ENCODE measurements around the gene CCR3. TPM values are rescaled to one million over a fixed set of nuclear protein-coding genes. Genes with fewer than 3 reads are reported as not detected.

Gene CCR3
- total RNA-seq, 4 donors from 2014 or later, result not detected

DNA sequence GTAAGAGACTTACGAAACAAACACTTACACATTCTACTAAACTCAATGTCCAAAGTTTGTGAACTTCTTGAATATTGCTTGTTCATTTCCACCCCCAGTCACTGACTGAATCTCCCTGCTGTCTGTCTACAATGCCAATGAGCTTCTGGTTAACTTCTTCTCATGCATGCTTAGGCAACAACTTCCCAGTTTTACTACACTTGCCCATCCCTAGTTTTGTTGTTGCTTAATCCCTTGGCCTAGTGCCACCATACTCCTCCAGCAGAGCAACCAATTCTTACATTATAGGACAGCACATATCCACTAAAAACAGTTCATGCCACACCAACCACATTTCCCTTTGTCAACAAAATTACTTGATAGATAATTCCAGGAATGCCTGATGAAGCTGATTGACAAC is 70.7 kb downstream of the CCR3 start:
- Histone ChIP-seq H3K27ac (peak overlapping the region in 1 of 4 donors; percentile 49), H3K36me3 (no peaks in the 10 kb centered on the region), H3K9me3 (no peaks in the 10 kb centered on the region), H3K27me3 (peaks cover 0 to 8% (median 0%) of the 10 kb centered on the region in 4 donors), H3K4me1 (peaks cover 0 to 19% (median 4%) of the 10 kb centered on the region in 3 donors), H3K4me3 (no peak overlapping the region)
- intact Hi-C loops (cut with DNase I), result no loop called here
- no peak for TF ChIP-seq POLR2A (IDR thresholded peaks at IDR 0.05)
- TF ChIP-seq, protein P1, sequence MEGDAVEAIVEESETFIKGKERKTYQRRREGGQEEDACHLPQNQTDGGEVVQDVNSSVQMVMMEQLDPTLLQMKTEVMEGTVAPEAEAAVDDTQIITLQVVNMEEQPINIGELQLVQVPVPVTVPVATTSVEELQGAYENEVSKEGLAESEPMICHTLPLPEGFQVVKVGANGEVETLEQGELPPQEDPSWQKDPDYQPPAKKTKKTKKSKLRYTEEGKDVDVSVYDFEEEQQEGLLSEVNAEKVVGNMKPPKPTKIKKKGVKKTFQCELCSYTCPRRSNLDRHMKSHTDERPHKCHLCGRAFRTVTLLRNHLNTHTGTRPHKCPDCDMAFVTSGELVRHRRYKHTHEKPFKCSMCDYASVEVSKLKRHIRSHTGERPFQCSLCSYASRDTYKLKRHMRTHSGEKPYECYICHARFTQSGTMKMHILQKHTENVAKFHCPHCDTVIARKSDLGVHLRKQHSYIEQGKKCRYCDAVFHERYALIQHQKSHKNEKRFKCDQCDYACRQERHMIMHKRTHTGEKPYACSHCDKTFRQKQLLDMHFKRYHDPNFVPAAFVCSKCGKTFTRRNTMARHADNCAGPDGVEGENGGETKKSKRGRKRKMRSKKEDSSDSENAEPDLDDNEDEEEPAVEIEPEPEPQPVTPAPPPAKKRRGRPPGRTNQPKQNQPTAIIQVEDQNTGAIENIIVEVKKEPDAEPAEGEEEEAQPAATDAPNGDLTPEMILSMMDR (IDR thresholded peaks at IDR 0.05), result no peak
- 33 to 69% methylated on average over 1 of the region's 1 CpG for WGBS, 2 donors
- DNase-seq, result no peak

DNA sequence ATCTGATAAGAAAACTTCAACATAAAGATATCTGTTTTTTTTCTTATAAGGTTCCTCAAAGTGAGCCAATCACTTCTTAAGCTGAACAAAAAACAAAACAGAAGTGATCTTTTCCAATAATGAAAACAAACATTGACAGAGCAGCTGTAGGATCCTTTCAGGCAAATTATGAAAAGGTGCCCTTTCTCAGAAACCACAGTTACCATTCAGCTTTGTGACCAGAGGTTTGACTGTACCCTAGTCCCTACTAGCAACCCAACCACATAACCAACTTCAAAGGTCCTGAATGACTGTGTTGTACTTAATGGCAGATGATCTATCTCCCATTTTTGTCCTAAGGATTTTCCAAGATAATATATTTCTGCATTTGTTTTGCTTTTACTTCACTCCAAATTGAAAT is 72.3 kb downstream of the CCR3 start:
- TF ChIP-seq POLR2A (IDR thresholded peaks at IDR 0.05), result no peak
- no peak for DNase-seq
- no peak overlapping the region for H3K4me3 ChIP-seq
- intact Hi-C loops (cut with DNase I), result no loop called here
- H3K27me3 ChIP-seq, result peaks cover 0 to 8% (median 0%) of the 10 kb centered on the region in 4 donors
- no peaks in the 10 kb centered on the region for H3K36me3 ChIP-seq
- no peak overlapping the region for H3K27ac ChIP-seq
- no peaks in the 10 kb centered on the region for H3K9me3 ChIP-seq
- peaks cover 0 to 19% (median 4%) of the 10 kb centered on the region in 3 donors for H3K4me1 ChIP-seq

DNA sequence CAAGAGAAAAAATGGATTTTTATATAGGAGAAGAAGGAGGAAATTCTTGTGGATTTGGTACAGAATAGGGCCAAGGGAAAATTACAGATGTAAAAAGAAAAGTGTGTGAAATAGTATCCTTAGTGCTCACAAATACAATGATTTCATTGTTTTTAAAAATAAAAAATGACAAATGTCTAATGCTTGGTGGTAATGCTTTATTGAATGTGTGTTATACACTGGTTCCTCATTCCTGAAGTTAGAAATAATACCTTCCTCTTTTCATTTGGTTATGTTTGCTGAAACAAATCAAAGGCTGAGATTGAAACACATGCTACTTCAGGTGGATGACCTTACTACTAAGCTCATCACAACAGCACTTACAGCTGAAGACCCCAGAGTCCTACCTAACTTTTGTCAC is 73.9 kb downstream of the CCR3 start:
- DNase-seq, result no peak
- Histone ChIP-seq H3K36me3 (no peaks in the 10 kb centered on the region), H3K27me3 (peaks cover 0 to 2% (median 0%) of the 10 kb centered on the region in 4 donors), H3K27ac (no peak overlapping the region), H3K4me3 (no peak overlapping the region), H3K9me3 (no peaks in the 10 kb centered on the region), H3K4me1 (peaks cover 0 to 11% (median 0%) of the 10 kb centered on the region in 3 donors)
- TF ChIP-seq, protein P1 (IDR thresholded peaks at IDR 0.05), result no peak
- no peak for TF ChIP-seq POLR2A (IDR thresholded peaks at IDR 0.05)
- intact Hi-C loops (cut with DNase I), result no loop called here

Other genes starting within 250 kb of the CCR3 start
- gene FYCO1, start 246.6 kb upstream of the CCR3 start, total RNA-seq, result 10 to 100 TPM; 17.8 to 33.3 (median 25.0) TPM
- gene XCR1, start 215.0 kb upstream of the CCR3 start, total RNA-seq, result under 1 TPM in 3 of 4 donors, not detected in 1; 0.08 to 0.19 (median 0.12) TPM
- gene CCR1, start 34.1 kb upstream of the CCR3 start, total RNA-seq, result 1 to 10 TPM in 3 of 4 donors, under 1 TPM in 1; 0.45 to 8.6 (median 2.8) TPM
- gene CCR2, start 111.7 kb downstream of the CCR3 start, total RNA-seq, result 1 to 10 TPM in 3 of 4 donors, under 1 TPM in 1; 0.40 to 6.0 (median 1.9) TPM
- 1 to 10 TPM in 2 of 4 donors, under 1 TPM in 2; 0.61 to 2.5 (median 0.93) TPM for gene CCR5, start 128.5 kb downstream of the CCR3 start, total RNA-seq
- gene CCRL2, start 164.8 kb downstream of the CCR3 start, total RNA-seq, result 1 to 10 TPM in 2 of 4 donors, under 1 TPM in 1, not detected in 1; 0.48 to 1.5 (median 1.1) TPM
- gene LTF, start 222.4 kb downstream of the CCR3 start, total RNA-seq, result 100 to 1,000 TPM in 1 of 4 donors, 1 to 10 TPM in 2, under 1 TPM in 1; 0.57 to 204 (median 2.6) TPM

Data from esophagus squamous epithelium (tissue), 5 donors.